Measurements from ENCODE around the gene HM13. TPM values are rescaled to one million over a fixed set of nuclear protein-coding genes. Genes with fewer than 3 reads are reported as not detected.

The HM13 gene
- total and polyA plus RNA-seq, 2 of the 13 experiments (the other 11 are each of a cell fraction or from before 2014, with no cell fraction given) = 118 to 243 TPM

DNA sequence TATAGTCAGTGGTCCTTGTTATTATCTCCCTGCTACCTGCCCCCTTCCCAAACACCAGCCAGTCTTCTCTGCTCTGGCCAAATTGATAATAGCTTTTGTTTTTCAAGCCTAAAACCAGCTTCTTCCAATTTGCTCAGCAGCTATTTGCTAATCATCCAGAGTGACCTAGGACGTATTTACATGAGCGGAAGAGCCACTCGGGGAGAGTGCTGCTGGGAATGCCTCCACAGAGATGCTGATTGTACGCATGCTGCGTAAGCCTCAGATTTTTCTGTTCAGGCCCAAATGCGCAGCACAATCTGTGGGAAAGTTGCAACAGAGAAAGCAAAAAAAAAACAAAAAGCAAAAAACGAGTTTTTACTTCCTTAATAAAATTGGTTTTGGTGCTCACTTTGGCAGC lies 66.5 kb downstream of the HM13 start (continued):
- TF ChIP-seq ZNF841 (CRISPR knock-in tag; IDR thresholded peaks at IDR 0.05; ENCODE audit: borderline replicate concordance) (no peak), KDM3A (CRISPR knock-in tag; IDR thresholded peaks at IDR 0.05; ENCODE audit: low read depth) (no peak), CEBPG (CRISPR knock-in tag; IDR thresholded peaks at IDR 0.05) (0 out of 2 replicates have a peak, but pooled peaks have one; percentile 31), SOX5 (CRISPR knock-in tag; IDR thresholded peaks at IDR 0.05; ENCODE audit: borderline replicate concordance) (0 out of 2 replicates have a peak, but pooled peaks have one; percentile 25), HOXA9 (CRISPR knock-in tag; IDR thresholded peaks at IDR 0.05; ENCODE audit: borderline replicate concordance) (no peak), ARNTL (CRISPR knock-in tag; IDR thresholded peaks at IDR 0.05) (no peak), ARNT (IDR thresholded peaks at IDR 0.05) (no peak), ETV5 (CRISPR knock-in tag; IDR thresholded peaks at IDR 0.05; ENCODE audit: borderline replicate concordance) (peak; percentile 37; the same call in 1 of the 2 replicates), RXRB (CRISPR knock-in tag; IDR thresholded peaks at IDR 0.05; ENCODE audit: borderline replicate concordance) (no peak), SYNCRIP (IDR thresholded peaks at IDR 0.05; ENCODE audit: insufficient read depth, low read depth, low read length) (no peak), KDM2A (CRISPR knock-in tag; IDR thresholded peaks at IDR 0.05; ENCODE audit: borderline replicate concordance, low read depth) (no peak), ZNF737 (CRISPR knock-in tag; IDR thresholded peaks at IDR 0.05; ENCODE audit: borderline replicate concordance) (no peak), EP300 (IDR thresholded peaks at IDR 0.05; ENCODE audit: low read depth in 2 of 2, low read length in 2 of 2) (no peak), EP300 (CRISPR knock-in tag; IDR thresholded peaks at IDR 0.05; ENCODE audit: borderline replicate concordance) (no peak), RORA (CRISPR knock-in tag; IDR thresholded peaks at IDR 0.05) (no peak), HNRNPLL (IDR thresholded peaks at IDR 0.05; ENCODE audit: low read depth, low read length, poor library complexity, severe bottlenecking) (peak; percentile 84), ZNF891 (CRISPR knock-in tag; IDR thresholded peaks at IDR 0.05) (no peak), MTF1 (CRISPR knock-in tag; IDR thresholded peaks at IDR 0.05) (no peak), FOXA1 (IDR thresholded peaks at IDR 0.05) (no peak), FOXA1 (CRISPR knock-in tag; IDR thresholded peaks at IDR 0.05) (peak; percentile 80), HMGA1 (CRISPR knock-in tag; conservative IDR thresholded peaks at IDR 0.05) (no peak), ZNF883 (CRISPR knock-in tag; IDR thresholded peaks at IDR 0.05; ENCODE audit: not compliant biosample characterization) (no peak), FOXA3 (CRISPR knock-in tag; IDR thresholded peaks at IDR 0.05) (peak; percentile 48), MIXL1 (CRISPR knock-in tag; IDR thresholded peaks at IDR 0.05) (0 out of 2 replicates have a peak, but pooled peaks have one; percentile 58), ZFAT (CRISPR knock-in tag; conservative IDR thresholded peaks at IDR 0.05) (no peak), ELF1 (CRISPR knock-in tag; IDR thresholded peaks at IDR 0.05) (0 out of 2 replicates have a peak, but pooled peaks have one; percentile 20), PREB (CRISPR knock-in tag; IDR thresholded peaks at IDR 0.05) (no peak), POLR2G (IDR thresholded peaks at IDR 0.05; ENCODE audit: low read depth, low read length) (no peak)
- TF ChIP-seq, protein P1, sequence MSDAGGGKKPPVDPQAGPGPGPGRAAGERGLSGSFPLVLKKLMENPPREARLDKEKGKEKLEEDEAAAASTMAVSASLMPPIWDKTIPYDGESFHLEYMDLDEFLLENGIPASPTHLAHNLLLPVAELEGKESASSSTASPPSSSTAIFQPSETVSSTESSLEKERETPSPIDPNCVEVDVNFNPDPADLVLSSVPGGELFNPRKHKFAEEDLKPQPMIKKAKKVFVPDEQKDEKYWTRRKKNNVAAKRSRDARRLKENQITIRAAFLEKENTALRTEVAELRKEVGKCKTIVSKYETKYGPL (CRISPR knock-in tag; IDR thresholded peaks at IDR 0.05) = no peak
- TF ChIP-seq, protein P2, sequence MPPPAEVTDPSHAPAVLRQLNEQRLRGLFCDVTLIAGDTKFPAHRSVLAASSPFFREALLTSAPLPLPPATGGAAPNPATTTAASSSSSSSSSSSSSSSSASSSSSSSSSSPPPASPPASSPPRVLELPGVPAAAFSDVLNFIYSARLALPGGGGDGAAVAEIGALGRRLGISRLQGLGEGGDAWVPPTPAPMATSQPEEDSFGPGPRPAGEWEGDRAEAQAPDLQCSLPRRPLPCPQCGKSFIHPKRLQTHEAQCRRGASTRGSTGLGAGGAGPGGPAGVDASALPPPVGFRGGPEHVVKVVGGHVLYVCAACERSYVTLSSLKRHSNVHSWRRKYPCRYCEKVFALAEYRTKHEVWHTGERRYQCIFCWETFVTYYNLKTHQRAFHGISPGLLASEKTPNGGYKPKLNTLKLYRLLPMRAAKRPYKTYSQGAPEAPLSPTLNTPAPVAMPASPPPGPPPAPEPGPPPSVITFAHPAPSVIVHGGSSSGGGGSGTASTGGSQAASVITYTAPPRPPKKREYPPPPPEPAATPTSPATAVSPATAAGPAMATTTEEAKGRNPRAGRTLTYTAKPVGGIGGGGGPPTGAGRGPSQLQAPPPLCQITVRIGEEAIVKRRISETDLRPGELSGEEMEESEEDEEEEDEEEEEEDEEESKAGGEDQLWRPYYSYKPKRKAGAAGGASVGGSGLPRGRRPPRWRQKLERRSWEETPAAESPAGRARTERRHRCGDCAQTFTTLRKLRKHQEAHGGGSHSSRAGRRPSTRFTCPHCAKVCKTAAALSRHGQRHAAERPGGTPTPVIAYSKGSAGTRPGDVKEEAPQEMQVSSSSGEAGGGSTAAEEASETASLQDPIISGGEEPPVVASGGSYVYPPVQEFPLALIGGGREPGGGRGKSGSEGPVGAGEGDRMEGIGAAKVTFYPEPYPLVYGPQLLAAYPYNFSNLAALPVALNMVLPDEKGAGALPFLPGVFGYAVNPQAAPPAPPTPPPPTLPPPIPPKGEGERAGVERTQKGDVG (CRISPR knock-in tag; IDR thresholded peaks at IDR 0.05; ENCODE audit: borderline replicate concordance) = 0 out of 2 replicates have a peak, but pooled peaks have one; percentile 69

Measured in HepG2 (cell line).